Ishikawa (cell line): Measurements from ENCODE around the gene MTARC2.

Experiments used
- CEBPB ChIP-seq: IDR thresholded peaks from 2 replicates; pipeline ENCODE4 v1.6.1; 2012
- CREB1 ChIP-seq: IDR thresholded peaks from 2 replicates; pipeline ENCODE4 v1.6.1; 2012; ENCODE audit warnings: low read depth
- EGR1 ChIP-seq: IDR thresholded peaks from 2 replicates; pipeline ENCODE4 v1.6.1; 2012
- EP300 ChIP-seq: IDR thresholded peaks from 2 replicates; pipeline ENCODE4 v1.6.1; 2012; ENCODE audit warnings: borderline replicate concordance
- FOXM1 ChIP-seq: IDR thresholded peaks from 2 replicates; pipeline ENCODE4 v1.6.1; 2012; ENCODE audit warnings: low read depth, borderline replicate concordance
- NFIC ChIP-seq: IDR thresholded peaks from 2 replicates; pipeline ENCODE4 v1.6.1; 2012
- RAD21 ChIP-seq: IDR thresholded peaks from 2 replicates; pipeline ENCODE4 v1.6.1; 2012; ENCODE audit warnings: low read depth
- TAF1 ChIP-seq: IDR thresholded peaks from 2 replicates; pipeline ENCODE4 v1.6.1; 2012; ENCODE audit warnings: low read depth, mild to moderate bottlenecking
- TCF12 ChIP-seq: IDR thresholded peaks from 2 replicates; pipeline ENCODE4 v1.6.1; 2012; ENCODE audit warnings: low read depth
- TEAD4 ChIP-seq: IDR thresholded peaks from 2 replicates; pipeline ENCODE4 v1.6.1; 2012
- YY1 ChIP-seq: IDR thresholded peaks from 2 replicates; pipeline ENCODE4 v1.6.1; 2012; ENCODE audit warnings: low read depth
- ZBTB7A ChIP-seq: IDR thresholded peaks from 2 replicates; pipeline ENCODE4 v1.6.1; 2012; ENCODE audit warnings: low read depth
- TF ChIP-seq, protein P1 (sequence below): IDR thresholded peaks from 2 replicates; pipeline ENCODE4 v1.6.1; 2012; ENCODE audit warnings: low read depth, mild to moderate bottlenecking
- TF ChIP-seq, protein P2 (sequence below): IDR thresholded peaks from 2 replicates; pipeline ENCODE4 v1.6.1; 2012
- TF ChIP-seq, protein P3 (sequence below): IDR thresholded peaks from 2 replicates; pipeline ENCODE4 v1.6.1; 2012

The MTARC2 gene

DNA sequence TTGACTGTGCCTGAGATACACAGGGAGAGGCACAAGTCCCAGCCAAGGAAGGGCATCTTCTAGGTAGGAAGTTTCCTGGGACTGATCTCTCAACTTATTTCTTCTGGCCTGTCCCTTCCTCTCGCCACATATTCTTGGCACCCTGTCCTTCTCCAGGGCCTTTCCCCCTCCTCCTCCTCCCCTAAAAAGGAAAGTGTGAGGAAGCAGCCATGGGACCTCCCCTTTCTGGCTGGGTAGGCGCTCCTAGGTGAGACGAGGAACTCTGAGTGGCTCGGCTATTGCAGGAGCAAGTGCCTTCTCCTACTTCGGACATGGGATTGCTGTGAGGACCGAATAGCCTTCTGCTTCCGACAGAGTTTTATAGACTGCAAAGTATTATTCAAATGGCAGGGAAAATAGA is 15.5 kb upstream of the MTARC2 start:
- TF ChIP-seq CREB1 (no peak), TEAD4 (no peak), YY1 (no peak), FOXM1 (no peak), EGR1 (no peak), TCF12 (no peak), CEBPB (no peak), EP300 (no peak), RAD21 (no peak), TAF1 (no peak), NFIC (no peak), ZBTB7A (no peak)
- TF ChIP-seq, protein P1, sequence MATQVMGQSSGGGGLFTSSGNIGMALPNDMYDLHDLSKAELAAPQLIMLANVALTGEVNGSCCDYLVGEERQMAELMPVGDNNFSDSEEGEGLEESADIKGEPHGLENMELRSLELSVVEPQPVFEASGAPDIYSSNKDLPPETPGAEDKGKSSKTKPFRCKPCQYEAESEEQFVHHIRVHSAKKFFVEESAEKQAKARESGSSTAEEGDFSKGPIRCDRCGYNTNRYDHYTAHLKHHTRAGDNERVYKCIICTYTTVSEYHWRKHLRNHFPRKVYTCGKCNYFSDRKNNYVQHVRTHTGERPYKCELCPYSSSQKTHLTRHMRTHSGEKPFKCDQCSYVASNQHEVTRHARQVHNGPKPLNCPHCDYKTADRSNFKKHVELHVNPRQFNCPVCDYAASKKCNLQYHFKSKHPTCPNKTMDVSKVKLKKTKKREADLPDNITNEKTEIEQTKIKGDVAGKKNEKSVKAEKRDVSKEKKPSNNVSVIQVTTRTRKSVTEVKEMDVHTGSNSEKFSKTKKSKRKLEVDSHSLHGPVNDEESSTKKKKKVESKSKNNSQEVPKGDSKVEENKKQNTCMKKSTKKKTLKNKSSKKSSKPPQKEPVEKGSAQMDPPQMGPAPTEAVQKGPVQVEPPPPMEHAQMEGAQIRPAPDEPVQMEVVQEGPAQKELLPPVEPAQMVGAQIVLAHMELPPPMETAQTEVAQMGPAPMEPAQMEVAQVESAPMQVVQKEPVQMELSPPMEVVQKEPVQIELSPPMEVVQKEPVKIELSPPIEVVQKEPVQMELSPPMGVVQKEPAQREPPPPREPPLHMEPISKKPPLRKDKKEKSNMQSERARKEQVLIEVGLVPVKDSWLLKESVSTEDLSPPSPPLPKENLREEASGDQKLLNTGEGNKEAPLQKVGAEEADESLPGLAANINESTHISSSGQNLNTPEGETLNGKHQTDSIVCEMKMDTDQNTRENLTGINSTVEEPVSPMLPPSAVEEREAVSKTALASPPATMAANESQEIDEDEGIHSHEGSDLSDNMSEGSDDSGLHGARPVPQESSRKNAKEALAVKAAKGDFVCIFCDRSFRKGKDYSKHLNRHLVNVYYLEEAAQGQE: no peak
- TF ChIP-seq, protein P2, sequence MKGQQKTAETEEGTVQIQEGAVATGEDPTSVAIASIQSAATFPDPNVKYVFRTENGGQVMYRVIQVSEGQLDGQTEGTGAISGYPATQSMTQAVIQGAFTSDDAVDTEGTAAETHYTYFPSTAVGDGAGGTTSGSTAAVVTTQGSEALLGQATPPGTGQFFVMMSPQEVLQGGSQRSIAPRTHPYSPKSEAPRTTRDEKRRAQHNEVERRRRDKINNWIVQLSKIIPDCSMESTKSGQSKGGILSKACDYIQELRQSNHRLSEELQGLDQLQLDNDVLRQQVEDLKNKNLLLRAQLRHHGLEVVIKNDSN: no peak
- TF ChIP-seq, protein P3, sequence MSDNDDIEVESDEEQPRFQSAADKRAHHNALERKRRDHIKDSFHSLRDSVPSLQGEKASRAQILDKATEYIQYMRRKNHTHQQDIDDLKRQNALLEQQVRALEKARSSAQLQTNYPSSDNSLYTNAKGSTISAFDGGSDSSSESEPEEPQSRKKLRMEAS: no peak

DNA sequence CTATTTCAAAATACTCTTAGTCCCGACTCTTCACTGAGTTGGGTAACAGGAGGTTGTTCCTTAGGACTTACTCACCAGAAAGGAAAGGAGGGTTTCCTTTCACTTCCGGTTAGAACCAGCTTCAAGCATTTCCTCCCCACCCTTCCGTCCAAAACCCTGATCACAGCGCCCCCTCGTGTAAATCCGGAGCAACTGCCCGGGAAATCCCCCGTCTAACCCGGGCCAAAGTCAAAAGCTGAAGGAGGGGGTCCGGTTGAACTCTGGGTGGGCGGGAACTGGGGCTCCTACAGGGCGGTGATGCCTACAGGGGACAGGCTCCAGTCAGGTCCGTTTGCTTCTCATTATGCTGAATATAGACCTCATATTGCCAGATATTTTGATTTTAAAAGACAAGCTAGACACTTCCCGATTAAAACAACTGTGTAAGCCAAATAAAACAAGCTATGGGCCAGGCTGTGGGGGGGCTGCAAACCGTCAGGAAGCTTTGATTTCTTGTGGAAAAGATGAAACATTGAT is 15.0 kb upstream of the MTARC2 start:
- TF ChIP-seq RAD21 (peak; percentile 79), TEAD4 (no peak)

DNA sequence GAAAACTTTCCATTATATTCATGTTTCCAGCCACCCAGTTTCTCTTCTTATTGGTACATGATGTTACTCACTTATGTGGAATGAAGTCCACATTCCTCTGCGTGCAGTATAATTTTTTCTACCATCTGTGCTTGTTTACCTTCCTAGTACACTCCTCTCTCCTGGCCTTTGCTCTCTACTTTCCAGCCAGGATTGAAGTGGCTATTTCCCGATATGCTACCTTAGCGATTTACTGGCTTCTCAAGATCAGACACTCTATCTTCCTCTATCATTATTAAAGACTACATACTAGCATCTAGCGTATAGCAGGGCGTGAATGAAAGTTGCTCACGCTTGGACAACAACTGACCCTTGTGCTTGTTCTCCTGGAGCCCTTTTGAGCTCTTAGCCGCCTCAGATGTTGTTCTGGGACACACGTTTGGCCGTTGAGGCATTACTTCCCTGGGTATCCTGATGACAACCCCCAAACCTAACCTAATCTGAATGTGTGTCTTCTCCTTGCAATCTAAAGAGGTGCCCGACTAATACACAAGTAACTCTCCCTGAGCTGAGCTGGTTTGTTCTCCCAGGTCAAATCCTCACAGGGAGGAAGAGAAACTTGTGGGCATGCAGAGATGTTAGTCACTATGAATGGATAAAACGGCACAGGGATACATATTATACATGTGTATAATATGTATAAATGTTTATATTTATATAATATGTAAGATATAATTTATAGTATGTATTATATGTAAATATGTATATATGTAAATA is 13.4 kb upstream of the MTARC2 start:
- TF ChIP-seq TAF1 (no peak), TEAD4 (0 out of 2 replicates have a peak, but pooled peaks have one; percentile 40)

DNA sequence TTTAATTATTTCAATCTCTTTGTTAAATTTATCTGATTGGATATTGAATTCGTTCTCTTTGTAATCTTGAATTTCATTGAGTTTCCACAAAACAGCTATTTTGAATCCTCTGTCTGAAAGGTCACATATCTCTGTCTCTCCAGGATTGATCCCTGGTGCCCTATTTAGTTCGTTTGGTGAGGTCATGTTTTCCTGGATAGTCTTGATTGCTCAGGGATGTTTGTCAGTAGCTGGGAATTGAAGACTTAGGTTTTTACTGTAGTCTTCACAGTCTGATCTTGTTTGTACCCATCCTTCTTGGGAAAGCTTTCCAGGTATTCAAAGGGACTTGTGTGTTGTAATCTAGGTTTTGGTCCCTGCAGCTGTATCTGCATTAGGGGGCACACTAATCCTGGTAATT is 6.8 kb upstream of the MTARC2 start:
- TF ChIP-seq TCF12 (no peak), ZBTB7A (no peak), CREB1 (no peak), TEAD4 (no peak), TAF1 (no peak), CEBPB (no peak), YY1 (no peak), EP300 (no peak), EGR1 (no peak), RAD21 (no peak), FOXM1 (no peak), NFIC (no peak)
- TF ChIP-seq, protein P1: no peak
- TF ChIP-seq, protein P3: no peak
- TF ChIP-seq, protein P2: no peak

DNA sequence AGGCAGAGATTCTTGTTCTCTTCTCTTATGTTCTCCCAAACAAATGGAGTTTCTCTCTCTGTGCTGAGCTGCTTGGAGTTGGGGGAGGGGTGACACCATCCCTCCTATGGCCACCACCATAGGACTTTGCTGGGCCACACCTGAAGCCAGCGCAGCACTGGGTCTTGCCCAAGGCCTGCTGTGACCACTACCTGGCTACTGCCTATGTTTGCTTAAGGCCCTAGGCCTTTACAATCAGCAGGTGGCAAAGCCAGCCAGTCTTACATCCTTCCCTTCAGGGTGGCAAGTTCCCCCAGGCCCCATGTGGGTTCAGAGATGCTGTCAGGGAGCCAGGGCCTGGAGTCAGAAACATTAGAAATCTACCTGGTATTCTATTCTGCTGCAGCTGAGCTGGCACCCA is 6.3 kb upstream of the MTARC2 start:
- TF ChIP-seq RAD21: no peak
- TF ChIP-seq, protein P1: no peak
- TF ChIP-seq TEAD4: no peak
- no peak for TF ChIP-seq EP300
- TF ChIP-seq ZBTB7A: no peak
- TF ChIP-seq TCF12: no peak
- no peak for TF ChIP-seq EGR1
- TF ChIP-seq FOXM1: no peak
- no peak for TF ChIP-seq CREB1
- TF ChIP-seq TAF1: no peak
- no peak for TF ChIP-seq CEBPB
- no peak for TF ChIP-seq NFIC
- TF ChIP-seq, protein P3: no peak
- TF ChIP-seq YY1: no peak
- TF ChIP-seq, protein P2: no peak
